ENCODE results near the gene PARN.

The PARN gene

DNA sequence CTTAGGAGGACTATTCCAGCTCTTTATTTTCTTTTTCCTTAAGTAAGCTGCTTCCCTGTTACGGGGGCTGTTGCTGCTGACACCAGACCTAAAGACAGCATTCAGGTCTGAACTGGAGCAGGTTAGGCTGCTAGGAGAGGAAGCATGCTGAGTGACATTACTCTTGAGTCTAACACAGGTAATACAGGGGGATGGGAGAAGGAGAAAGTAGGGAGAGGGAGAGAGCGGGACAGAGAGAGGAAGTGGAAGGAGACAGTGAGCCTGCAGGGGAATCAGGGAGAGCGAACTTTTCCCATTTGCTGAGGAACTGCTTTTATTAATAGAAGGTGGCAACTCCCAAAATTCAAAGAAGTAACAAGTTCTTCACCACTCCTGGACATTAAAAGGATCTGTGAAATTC is 130.9 kb downstream of the PARN start:
- DNase-seq (ENCODE audit: low read depth in 2 of 2) = no peak

DNA sequence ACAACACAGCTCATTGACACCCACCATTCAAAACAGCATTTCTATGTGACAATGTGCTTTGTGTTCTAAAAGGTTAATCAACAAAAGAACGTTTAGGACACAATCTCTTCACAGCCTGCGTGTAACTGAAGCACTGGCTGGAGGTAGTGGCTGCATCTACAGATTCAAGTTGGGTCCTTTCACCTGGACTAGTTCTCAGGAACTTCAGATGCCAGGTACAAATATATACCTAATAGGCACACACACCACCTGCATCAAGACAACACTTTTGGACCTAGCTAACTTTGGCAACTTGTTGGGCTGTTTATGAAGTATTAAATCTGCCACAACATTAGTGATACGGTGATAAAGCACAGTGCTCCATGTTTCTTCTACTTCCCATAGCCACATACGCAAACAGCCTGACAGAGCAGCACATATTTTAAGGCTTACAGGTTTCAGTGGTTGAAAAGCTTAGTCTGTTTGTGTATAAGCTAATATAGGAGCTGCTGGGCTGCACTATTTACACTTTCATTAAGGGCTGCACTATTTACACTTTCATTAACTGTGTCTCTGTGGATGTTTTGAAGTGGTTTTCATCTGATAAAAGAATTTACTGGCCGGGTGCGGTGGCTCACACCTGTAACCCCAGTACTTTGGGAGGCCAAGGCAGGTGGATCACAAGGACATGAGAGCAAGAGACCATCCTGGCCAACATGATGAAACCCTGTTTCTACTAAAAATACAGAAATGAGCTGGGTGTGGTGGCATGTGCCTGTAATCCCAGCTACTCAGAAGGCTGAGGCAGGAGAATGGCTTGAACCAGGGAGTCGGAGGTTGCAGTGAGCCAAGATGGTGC is 132.6 kb downstream of the PARN start:
- no peak for DNase-seq (ENCODE audit: low read depth in 2 of 2)

DNA sequence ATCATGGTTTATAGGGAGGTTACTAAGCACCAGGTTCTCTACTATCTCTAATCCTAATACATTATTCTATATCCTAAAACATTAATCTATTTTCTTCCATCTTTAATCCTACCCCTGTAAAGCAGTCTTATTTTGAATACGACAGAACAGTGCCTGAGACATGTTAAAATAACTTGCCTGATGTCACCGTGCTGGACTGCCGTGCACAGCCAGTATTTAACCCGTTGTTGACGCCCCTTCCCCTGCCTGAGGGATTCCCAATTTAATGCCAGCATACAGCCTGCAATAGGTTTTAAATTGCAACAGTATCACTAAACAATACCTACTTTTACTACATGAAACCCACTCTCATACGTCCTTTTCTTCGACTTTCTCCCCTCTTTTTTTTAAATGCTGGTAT is 133.3 kb downstream of the PARN start:
- DNase-seq (ENCODE audit: low read depth in 2 of 2) = no peak

DNA sequence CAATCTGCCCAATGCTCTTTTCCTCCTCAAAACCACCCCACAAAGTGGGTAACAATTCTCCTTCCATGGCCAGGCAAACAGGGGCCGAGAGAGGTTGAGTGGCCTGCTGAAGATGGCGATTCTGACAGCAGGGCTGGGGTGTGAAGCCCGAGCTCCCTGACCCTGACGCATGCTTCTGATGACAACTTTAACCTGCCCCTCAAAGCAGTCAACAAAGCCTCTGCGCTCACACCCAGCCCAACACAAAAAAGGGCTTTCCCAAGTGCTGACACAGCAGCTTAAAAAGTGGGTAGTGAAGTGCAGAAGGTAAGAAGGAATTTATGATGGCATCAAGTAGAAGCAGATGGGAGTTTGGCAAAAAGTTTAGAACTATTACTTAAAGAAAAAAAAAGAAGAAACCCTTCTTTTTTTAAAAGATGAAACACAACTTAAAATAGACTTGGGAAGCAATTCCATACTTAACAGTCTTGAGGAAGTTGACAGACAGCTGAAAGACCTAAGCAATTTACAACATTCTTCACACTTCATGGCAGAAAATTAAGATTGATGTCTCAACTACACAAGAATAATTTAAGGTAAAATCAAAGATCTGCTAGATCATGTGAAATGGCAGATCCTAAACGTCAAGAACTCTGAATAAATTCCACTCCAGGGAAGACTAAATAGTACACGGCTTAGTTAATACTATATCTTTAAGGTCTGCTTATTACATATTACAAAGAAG is 133.9 kb downstream of the PARN start:
- no peak for DNase-seq (ENCODE audit: low read depth in 2 of 2)

DNA sequence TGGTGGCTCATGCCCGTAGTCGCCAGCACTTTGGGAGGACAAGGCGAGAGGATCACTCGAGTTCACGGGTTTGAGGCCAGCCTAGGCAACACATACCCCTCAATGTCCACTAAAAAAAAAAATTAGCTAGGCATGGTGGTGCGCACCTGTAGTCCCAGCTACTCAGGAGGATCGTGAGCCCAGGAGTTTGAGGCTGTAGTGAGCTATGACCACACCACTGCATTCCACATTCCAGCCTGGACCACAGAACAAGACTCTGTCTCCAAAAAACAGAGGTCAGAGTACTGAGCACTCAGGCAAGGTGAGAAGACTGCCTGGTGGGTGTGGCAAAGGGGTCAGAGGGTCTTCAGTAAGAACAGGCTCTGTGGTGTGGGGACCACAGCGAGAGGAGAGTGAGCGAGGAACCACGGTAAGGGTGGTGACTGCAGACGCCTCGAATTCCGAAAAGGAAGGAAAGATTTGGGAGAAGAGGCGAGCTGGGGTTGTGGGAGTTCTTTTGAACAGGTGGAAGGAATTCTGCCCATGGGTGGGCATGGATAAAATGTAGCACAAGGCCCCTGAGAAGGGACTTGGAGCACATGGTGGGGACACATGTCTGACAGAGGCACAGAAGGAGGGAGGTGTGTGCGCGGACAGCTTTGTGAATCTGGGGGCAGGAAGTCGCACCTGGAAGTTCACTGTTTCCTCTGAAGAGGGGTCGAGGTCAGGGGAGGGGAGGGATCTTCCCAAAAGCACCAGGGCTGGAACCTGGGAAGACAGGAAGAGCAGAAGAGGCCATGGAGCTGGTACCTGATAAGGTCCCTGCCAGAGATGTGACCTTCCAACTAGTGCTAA is 134.6 kb downstream of the PARN start:
- no peak for DNase-seq (ENCODE audit: low read depth in 2 of 2)

DNA sequence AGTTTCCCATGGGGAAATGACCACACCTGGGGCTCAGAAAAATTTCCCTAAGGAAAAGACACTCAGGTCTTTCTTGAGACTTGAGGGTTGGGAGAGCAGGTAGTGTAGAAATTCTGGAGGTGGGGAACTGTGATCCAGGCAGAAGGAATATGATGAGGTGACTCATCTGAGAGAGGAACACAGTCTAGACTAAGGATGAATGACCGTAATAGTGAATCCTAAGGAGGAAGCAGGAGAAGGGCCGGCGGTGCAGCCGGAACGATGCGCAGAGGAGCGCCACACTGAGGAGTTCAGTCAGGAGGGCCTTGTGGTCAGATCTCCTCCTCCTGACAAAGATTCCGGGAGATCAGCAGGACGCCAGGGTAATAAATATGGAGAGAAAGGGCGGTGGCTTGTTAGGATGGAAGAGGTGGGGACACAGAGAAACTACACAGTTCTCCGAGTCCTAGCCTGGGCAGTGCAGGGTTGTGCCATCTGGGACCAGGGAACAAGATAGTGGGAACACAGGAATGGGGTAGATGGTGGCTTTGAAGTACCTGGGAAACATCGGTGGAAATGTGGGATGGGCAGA is 135.6 kb downstream of the PARN start:
- no peak for DNase-seq (ENCODE audit: low read depth in 2 of 2)

DNA sequence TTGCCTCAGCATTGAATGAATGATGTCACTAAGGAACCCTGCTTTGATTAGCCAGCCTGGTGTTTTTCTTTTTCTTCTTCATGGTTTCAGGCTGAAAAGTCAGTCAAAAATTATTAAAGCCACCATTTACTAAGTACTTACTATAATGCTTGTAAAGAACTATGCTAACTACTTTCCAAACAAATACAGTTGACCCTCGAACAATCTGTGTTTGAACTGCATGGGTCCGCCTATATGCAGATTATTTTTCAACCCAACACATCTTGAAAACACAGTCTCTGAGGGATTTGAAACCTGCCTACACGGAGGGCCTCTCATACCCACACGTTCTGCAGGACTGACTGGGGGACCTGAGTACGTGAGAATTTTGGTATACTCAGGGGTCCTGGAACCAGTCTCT is 136.3 kb downstream of the PARN start:
- no peak for DNase-seq (ENCODE audit: low read depth in 2 of 2)

DNA sequence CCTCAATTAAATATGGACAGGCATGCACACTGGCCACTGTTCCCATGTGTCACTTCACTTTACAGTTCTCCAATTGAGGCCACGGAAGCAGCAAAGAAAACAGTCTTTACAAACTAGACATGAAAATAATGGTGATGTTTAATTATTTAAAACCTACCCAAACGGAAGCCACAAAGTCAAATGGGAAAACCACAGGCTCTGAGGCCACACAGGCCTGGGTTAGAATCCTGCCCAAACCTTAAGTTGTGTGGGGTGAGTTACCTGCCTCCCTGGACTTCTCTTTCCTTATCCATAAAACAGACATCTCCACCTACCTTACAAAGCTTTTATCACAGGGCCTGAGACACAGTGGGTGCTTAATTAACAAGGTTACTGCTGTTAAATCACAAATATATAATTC is 137.4 kb downstream of the PARN start:
- DNase-seq (ENCODE audit: low read depth in 2 of 2) = no peak

DNA sequence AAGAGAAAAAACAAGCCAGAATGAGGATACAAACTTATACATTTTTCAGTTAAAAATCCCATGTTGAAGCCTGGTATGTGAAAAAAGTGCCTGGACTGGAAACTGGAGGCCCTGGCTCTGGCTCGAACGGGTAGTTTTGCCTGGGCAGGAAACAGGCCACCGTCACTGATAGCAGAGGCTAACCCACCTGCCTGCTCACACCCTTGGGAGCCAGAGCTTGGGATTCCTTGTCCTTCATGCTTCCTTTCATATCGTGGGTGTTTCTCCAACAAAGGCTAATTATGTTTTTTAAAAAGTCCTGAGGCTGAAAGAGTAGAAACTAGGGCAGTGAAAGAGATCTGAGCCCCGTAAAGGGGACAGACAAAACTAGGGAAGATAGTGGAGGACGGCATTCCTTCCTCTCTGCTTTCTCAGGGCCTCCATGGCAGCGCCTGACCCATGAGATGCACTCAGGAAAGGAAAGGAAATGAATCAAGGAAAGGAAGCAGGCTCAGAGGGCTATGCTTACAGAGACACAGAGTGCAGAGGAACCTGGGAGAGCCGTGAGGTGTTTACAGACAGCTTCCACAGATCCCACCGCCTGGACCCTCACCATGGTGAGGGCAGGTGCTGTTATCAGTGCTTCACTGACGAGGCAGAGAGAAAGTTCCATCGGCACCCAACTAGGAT is 138.1 kb downstream of the PARN start:
- no peak for DNase-seq (ENCODE audit: low read depth in 2 of 2)

DNA sequence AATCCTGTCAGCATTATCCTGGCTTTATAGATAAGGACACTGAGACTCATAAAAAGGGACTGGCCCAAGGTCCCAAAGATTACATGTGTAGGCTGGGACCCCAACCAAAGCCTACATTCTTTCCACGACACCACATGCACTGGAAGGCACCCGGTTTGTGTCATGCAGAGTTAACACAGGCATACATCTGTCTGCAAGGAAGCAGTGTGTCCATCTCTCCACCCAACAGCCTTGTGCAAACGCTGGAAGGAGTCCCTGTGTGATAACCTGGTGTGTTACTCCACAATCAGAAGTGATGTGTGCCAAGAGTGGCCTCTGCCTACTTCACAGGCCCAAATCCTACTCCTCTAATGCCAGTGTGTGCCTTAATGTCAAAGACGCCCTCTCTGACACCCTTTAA is 139.8 kb downstream of the PARN start:
- DNase-seq (ENCODE audit: low read depth in 2 of 2) = no peak

DNA sequence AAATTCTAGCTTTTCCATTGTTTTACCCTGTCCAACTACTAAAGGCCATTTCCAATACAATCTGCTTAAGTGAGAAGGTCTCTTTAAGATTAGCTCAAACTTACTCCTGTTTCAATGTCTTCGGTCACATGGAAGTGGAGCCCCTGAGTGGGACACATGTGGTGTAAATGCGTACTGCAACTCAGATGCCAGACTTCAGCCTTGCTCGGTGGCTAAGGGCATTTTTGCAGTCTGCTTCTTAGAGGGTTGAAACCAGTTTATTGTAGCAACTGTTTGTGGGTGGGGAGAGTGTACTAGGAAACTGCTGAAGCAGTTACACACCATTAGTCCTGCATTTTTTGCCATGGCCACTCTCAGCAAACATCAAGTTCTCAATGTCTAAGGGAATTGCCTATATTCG is 140.6 kb downstream of the PARN start:
- DNase-seq (ENCODE audit: low read depth in 2 of 2) = no peak

DNA sequence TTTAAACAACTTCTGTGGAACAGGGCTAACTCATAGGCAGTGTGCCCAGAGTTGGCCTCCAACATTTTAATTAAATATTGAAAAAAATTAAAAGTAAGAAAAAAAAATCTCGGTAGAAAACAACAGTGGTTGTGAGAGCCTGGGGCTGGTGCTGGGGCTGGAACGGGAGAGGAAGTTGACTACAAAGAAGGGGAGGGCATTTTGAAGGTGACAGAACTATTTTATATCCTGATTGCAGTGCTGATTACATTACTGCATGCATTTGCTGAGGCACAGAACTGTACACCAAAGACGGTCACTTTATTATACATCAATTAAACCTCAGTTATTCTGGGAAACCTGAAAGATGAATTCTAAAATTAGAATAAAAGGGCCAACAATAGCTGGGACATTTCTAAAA is 142.5 kb downstream of the PARN start:
- DNase-seq (ENCODE audit: low read depth in 2 of 2) = no peak

DNA sequence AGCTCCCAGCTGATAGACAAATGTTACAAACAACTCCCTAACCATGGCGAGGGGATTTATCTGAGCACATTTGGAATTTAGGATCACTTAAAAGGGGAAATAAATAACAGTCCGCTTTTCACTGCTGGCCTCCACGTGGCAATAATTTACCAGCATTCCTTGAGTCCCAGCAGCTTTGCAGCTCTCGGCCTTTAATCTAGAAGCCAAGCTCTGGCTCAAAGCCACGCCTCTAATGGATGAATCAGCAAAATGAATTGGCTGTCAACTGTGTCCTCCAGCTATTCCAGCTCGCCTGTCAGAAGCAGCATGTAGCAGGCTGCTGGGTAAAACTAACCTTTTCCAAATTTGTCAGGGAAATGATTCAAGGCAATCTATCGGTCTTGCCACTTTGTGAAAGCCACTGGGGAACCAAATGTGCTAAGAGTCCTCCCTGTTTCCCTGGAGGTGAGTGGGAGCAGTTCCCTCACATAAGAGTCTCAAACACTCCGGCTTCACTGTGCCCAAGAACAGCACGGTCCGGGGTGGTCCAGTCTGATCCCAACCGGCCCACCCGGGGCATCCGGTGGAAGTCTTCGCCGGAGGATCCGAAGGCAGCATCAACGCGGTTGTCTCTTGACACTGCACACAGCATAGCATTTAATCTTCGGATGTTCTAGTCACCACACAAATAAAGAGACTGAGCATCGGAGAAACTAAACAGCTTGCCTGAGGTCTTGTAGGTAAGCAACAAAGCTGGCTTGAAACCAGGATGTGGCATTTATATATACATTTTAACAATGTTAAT is 143.3 kb downstream of the PARN start:
- no peak for DNase-seq (ENCODE audit: low read depth in 2 of 2)

DNA sequence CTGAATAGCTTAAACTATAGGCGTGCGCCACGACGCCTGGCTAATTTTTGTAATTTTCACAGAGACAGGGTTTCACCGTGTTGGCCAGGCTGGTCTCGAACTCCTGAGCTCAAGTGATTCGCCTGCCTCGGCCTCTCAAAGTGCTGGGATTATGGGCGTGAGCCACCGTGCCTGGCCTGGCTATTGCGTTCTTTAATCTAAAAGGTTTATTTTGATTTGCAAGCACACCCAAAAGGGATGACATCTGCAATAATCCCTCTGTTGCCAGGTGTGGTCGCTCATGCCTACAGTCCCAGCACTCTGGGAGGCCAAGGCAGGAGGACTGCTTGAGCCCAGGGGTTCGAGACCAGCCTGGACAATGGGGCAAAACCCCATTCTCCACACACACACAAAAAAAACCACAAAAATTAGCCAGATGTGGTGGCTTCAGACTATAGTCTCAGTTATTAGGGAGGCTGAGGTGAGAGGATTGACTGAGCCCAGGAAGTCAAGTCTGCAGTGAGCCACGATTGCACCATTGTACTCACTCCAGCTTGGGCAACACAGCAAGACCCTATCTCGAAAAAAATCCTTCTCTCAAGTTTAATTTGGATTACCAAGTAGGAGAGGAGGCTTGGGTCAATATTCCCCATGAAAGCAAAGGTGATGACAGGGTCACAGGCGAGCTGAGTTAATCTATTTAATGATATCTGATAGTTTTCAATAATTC is 144.1 kb downstream of the PARN start:
- no peak for DNase-seq (ENCODE audit: low read depth in 2 of 2)

DNA sequence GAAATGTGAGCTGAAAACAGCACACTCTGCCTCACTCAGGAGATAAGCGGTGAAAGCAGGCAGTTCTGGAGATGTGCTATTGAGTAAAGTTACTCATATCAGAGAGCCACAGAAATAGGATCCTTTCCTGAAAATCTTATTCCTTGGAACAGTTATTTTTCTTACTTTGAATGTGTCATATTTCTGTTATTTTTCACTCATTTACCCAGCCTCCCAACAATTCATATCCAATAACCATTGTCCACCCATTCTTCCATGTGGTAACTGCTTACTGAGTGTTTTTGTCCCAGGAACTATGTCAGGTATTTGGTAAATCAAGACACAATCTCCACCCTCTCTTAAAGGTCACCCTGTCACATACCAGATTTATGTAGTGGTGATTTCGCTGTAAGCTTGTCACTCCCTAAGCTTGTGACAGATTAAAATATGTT is 144.9 kb downstream of the PARN start:
- DNase-seq (ENCODE audit: low read depth in 2 of 2) = no peak

DNA sequence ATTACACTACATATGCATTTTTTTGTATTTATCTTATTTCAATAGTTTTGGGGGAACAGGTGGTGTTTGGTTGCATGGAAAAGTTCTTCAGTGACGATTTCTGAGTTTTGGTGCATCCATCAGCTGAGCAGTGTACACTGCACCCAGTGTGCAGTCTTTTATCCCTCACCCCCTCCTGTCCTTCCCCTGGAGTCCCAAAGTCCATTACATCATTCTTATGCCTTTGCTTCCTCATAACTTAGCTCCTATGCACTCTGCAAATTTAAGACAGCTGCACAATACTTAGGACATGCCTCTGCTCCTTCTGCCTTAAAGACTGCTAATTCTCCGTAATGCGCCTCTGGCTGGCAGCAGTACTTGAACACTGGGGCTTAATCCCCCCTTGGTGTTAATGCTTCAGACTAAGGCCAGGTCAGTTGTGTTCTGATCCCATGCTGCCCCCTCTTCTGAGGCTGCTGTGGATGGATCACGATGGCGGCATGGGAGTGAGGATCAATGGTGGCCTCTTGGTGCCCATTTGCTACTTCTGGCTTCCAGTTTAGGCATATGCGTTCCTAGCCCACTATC is 146.2 kb downstream of the PARN start:
- DNase-seq (ENCODE audit: low read depth in 2 of 2) = no peak

DNA sequence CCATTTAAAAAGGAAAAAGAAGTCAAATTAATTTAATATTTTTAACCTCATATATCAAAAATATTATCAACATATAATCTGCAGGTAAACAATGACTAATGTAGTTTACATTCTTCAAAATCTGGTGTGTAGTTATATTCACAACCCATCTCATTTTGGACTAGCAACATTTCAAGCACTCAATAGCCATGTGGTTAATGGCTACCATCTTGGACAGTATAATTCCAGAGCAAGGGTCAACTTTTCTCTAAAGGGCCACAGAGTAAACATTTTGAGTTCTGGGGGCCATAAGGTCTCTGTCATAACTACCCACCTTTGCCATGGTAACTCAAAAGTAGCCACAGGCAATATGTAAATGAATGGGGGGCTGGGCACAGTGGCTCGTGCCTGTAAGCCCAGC is 153.9 kb downstream of the PARN start:
- DNase-seq (ENCODE audit: low read depth in 2 of 2) = no peak

DNA sequence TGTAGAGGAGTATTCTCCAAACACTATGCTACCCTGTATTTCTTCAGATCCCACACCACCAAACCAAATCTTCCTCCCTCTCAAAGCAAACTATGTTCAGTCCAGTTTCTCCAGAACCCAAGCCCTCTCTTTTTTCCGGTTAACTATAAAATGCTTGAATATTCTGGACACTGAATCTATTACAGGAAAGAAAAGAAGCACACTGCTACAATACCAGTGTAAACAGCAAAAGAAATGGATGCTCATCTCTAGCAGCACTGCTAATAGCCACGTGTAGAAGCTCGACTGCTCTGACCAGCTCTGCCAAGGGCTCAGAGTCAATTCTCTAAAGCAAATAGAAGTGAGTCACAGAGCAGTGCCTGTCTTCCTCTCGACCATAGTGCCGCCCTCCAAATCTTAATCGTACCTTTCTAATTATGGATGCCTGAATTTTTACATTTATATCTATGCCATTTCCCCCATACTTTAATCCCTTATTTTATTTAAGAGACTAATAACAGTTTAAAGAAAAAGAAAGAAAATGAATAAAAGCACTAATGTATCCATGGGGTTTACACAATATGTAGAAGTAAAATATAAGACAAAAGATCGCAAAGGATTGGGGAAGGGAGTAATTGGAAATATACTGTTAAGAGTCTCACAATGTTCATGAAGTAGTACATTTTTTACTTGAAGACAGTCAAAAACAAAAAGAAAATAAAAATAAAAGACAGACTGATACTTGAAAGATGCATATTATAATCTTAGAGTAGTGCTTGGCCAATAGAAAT is 154.5 kb downstream of the PARN start:
- DNase-seq (ENCODE audit: low read depth in 2 of 2) = no peak

DNA sequence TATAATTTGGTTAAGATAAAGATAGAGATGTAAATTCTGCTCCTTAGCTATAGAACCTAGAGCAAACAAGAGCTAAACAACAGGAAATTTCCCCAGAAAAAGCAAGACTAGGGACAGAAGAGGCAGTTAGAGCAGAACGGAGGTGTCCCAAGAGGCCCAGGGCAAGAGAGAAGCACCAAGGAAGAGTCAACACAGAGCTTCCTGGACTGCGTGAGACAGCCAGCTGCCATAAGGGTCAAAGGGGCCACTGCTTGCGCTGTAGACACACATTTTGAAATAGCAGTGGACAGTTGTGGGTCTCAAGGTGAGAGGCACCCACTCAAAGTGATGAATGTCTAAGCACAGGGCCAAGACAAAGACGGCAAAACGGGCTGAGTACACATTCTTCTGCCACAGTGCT is 156.6 kb downstream of the PARN start:
- no peak for DNase-seq (ENCODE audit: low read depth in 2 of 2)
